Measurements from ENCODE around the gene LIN7B. TPM values are rescaled to one million over a fixed set of nuclear protein-coding genes. Genes with fewer than 3 reads are reported as not detected.

The LIN7B gene
- total RNA-seq, 1 donor from 2014 or later, result 2.5 TPM

DNA sequence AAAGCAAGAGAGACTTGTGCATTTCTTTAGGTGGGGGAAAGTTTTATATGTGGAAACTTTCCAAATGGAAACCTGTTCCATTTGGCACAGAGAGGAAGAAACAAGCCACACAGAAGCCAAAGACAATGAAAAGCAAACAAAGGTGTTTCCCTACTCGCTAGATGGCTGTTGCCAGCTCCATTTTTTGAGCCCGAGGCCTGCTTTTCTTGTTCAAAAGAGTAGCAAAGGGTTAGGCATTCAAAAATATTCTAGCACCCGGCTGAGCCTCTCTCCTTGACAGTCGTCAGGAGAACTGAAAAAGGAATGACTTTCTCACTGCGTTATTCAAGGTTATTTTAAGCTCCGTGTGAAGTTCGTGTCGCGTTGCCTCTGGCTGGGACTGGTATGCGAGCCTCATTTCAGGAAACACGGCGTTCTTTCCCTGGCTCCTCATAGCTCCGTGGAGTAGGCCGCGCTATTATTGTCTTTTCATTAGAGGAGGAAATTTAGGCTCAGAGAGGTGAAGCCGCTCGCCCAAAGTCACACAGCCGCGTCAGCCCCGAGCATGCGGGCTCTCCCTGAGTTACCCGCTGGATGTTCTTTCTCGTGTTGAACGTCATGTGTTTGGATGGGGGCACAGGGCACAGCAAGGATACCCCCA, 51.1 kb downstream of the LIN7B start:
- peak; percentile 10 for DNase-seq (ENCODE audit: low read depth)

DNA sequence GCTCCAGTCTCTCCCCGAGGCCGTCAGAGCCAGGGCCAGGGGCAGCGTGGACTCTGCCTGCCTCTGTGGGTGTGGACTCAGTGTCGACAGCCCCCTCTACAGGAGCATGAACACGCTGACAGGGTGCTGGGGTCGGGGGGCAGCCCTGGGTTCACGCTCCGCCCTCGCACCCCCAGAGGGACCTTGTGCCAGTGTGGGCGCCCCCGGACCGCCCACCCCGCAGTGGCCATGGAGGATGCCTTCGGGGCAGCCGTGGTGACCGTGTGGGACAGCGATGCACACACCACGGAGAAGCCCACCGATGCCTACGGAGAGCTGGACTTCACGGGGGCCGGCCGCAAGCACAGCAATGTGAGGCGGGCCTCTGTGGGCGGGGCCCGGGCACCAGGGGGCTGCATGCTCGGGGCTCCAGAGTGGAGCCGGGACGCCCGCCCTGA, 51.7 kb downstream of the LIN7B start:
- no peak for DNase-seq (ENCODE audit: low read depth)

DNA sequence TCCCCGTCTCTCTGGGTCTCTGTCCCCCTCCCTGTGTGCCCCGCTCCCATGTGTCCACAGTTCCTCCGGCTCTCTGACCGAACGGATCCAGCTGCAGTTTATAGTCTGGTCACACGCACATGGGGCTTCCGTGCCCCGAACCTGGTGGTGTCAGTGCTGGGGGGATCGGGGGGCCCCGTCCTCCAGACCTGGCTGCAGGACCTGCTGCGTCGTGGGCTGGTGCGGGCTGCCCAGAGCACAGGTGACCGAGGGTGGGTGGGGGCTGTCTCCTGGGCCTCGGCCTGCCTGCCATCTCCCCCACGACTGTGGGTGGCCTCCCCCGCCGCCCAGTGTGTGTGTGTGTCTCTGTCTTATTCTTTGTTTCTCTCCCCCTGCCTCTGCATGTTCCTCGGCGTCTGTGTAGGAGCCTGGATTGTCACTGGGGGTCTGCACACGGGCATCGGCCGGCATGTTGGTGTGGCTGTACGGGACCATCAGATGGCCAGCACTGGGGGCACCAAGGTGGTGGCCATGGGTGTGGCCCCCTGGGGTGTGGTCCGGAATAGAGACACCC, 53.8 kb downstream of the LIN7B start:
- DNase-seq (ENCODE audit: low read depth), result no peak

Other genes with a start within 250 kb of the LIN7B start
- gene PLEKHA4, start 245.8 kb upstream of the LIN7B start, total RNA-seq, result 6.8 and 14.4 TPM in 2 replicates
- 28.1 and 29.9 TPM in 2 replicates for gene PPP1R15A, start 241.9 kb upstream of the LIN7B start, total RNA-seq
- gene TULP2, start 215.6 kb upstream of the LIN7B start, total RNA-seq, result 0.10 TPM in 1 of 2 replicates, not detected in the other
- gene NUCB1, start 214.1 kb upstream of the LIN7B start, total RNA-seq, result 100 and 287 TPM in 2 replicates
- gene DHDH, start 180.7 kb upstream of the LIN7B start, total RNA-seq, result 0.10 and 1.7 TPM in 2 replicates
- 101 and 135 TPM in 2 replicates for gene BAX, start 159.5 kb upstream of the LIN7B start, total RNA-seq
- 1,420 and 1,436 TPM in 2 replicates for gene FTL, start 149.1 kb upstream of the LIN7B start, total RNA-seq
- gene GYS1, start 121.1 kb upstream of the LIN7B start, total RNA-seq, result 42.9 and 72.1 TPM in 2 replicates
- 170 and 313 TPM in 2 replicates for gene RUVBL2, start 120.5 kb upstream of the LIN7B start, total RNA-seq
- 0.25 TPM in 1 of 2 replicates, not detected in the other for gene LHB, start 97.3 kb upstream of the LIN7B start, total RNA-seq
- gene CGB3, start 90.0 kb upstream of the LIN7B start, total RNA-seq, result not detected in 2 replicates
- 1.0 TPM in 1 of 2 replicates, not detected in the other for gene CGB2, start 82.5 kb upstream of the LIN7B start, total RNA-seq
- gene CGB1, start 77.5 kb upstream of the LIN7B start, total RNA-seq, result 1.4 TPM in 1 of 2 replicates, not detected in the other
- not detected in 2 replicates for gene CGB5, start 70.5 kb upstream of the LIN7B start, total RNA-seq
- 1.2 TPM in 1 of 2 replicates, not detected in the other for gene CGB8, start 65.3 kb upstream of the LIN7B start, total RNA-seq
- 0.25 and 0.35 TPM in 2 replicates for gene CGB7, start 56.6 kb upstream of the LIN7B start, total RNA-seq
- 0.25 and 0.52 TPM in 2 replicates for gene NTF4, start 49.6 kb upstream of the LIN7B start, total RNA-seq
- not detected in 2 replicates for gene KCNA7, start 41.7 kb upstream of the LIN7B start, total RNA-seq
- 82.8 and 138 TPM in 2 replicates for gene SNRNP70, start 28.9 kb upstream of the LIN7B start, total RNA-seq
- 0.45 TPM in 1 of 2 replicates, not detected in the other for gene C19orf73, start 4.8 kb downstream of the LIN7B start, total RNA-seq
- 2.6 and 3.6 TPM in 2 replicates for gene PPFIA3, start 5.2 kb downstream of the LIN7B start, total RNA-seq
- not detected in 2 replicates for gene HRC, start 41.0 kb downstream of the LIN7B start, total RNA-seq
- 15.3 and 30.4 TPM in 2 replicates for gene TRPM4, start 43.4 kb downstream of the LIN7B start, total RNA-seq
- 0.25 TPM in 1 of 2 replicates, not detected in the other for gene SLC6A16, start 210.8 kb downstream of the LIN7B start, total RNA-seq
- not detected in 2 replicates for gene CD37, start 221.0 kb downstream of the LIN7B start, total RNA-seq
- 28.0 and 34.2 TPM in 2 replicates for gene TEAD2, start 248.0 kb downstream of the LIN7B start, total RNA-seq
- 0.17 and 0.35 TPM in 2 replicates for gene DKKL1, start 249.5 kb downstream of the LIN7B start, total RNA-seq

All from renal cortical epithelial cell (primary cell).